ENCODE data around the gene HMGB2. TPM values are rescaled to one million over a fixed set of nuclear protein-coding genes. Genes with fewer than 3 reads are reported as not detected.

HMGB2 gene
- total RNA-seq, 1 donor from 2014 or later, result 40.9 TPM

DNA sequence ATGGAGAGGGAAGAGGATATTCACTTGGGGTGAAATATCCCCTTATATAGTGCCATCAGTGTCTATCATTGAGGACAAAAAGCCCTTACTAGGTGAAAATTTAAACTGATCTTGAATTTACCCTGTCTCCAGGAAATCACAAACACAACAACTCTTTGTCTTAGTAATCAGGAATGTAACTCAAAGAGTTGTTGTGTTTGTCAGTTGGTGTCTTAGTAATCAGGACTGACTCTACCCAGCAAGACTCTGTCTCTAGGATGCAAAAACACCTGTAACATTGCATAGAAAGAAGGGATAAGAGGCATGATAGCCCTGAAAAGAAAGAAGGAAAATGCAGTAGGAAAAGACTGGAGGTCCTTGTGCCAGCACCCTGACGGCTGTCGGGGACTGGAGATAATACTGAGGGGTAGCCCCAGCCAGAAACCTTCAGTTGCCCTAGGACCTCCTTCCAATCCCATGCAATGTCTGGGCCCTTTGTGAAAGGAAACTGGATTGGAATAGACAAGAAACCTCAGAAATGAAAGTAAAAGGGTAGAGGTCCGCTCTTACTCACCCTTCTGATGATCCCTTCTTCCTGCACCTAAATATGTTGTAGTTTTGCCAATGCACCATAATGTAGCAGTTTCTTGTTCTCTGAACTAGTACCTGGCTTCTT is 45.3 kb downstream of the HMGB2 start:
- Histone ChIP-seq H3K27me3 (ENCODE audit: low read depth) (no peaks in the 10 kb centered on the region), H3K27ac (no peak overlapping the region), H3K36me3 (no peaks in the 10 kb centered on the region), H3K4me1 (no peaks in the 10 kb centered on the region), H3K9me3 (peaks cover 26% of the 10 kb centered on the region), H3K4me3 (peak overlapping the region; percentile 33)
- intact Hi-C loops (cut with DNase I), result no loop called here
- TF ChIP-seq, protein P1, sequence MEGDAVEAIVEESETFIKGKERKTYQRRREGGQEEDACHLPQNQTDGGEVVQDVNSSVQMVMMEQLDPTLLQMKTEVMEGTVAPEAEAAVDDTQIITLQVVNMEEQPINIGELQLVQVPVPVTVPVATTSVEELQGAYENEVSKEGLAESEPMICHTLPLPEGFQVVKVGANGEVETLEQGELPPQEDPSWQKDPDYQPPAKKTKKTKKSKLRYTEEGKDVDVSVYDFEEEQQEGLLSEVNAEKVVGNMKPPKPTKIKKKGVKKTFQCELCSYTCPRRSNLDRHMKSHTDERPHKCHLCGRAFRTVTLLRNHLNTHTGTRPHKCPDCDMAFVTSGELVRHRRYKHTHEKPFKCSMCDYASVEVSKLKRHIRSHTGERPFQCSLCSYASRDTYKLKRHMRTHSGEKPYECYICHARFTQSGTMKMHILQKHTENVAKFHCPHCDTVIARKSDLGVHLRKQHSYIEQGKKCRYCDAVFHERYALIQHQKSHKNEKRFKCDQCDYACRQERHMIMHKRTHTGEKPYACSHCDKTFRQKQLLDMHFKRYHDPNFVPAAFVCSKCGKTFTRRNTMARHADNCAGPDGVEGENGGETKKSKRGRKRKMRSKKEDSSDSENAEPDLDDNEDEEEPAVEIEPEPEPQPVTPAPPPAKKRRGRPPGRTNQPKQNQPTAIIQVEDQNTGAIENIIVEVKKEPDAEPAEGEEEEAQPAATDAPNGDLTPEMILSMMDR (IDR thresholded peaks at IDR 0.05), result no peak
- ATAC-seq (no peak), DNase-seq (no peak)

DNA sequence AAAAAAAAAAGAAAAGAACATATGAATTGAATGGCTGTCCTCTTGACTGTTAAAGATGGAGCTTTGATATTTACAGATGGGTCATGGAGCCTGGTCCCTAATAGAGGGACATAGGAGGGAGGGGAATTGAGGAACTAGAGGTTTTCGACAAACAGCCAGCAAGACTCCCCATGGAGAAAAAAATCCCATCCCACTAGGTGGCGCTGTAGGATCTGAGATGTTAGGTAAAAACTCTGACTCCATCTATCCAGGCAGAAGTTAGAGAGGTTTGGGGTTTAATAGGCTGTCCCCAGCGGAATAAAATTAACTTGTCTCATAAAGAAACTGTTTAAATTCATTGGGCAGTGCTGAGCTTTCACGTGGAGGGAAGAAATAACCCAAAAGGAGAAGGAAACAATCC is 45.9 kb downstream of the HMGB2 start:
- no peaks in the 10 kb centered on the region for H3K4me1 ChIP-seq
- no peak overlapping the region for H3K4me3 ChIP-seq
- no peak for DNase-seq
- H3K27me3 ChIP-seq (ENCODE audit: low read depth), result no peaks in the 10 kb centered on the region
- TF ChIP-seq, protein P1 (IDR thresholded peaks at IDR 0.05), result peak; percentile 57
- peak; percentile 54 to 70 for ATAC-seq
- no peaks in the 10 kb centered on the region for H3K36me3 ChIP-seq
- H3K9me3 ChIP-seq, result peaks cover 31% of the 10 kb centered on the region
- no peak overlapping the region for H3K27ac ChIP-seq
- intact Hi-C loops (cut with DNase I), result no loop called here

DNA sequence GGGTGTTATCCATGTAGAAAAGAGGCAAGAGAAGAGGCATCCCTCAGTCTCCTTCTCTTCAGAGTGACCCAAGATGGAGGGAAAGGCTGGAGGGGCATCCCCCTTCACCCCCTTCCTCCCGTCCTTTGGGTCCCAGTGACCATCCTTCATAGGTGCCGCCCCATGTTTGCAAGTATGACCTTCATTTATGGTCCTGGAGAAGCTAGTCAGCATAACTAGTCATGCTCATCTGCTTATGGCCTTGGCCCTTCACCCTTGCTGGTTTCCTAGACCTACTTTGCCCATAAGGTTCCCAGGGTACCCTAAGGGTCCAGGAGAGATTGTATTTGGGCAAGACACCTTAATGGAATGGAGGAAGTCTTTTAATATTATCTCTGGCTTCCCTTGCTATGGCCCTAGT is 46.7 kb downstream of the HMGB2 start:
- Histone ChIP-seq H3K36me3 (no peaks in the 10 kb centered on the region), H3K4me3 (no peak overlapping the region), H3K27ac (no peak overlapping the region), H3K4me1 (no peaks in the 10 kb centered on the region), H3K27me3 (ENCODE audit: low read depth) (no peaks in the 10 kb centered on the region), H3K9me3 (peaks cover 32% of the 10 kb centered on the region)
- TF ChIP-seq, protein P1 (IDR thresholded peaks at IDR 0.05), result no peak
- ATAC-seq, result no peak
- intact Hi-C loops (cut with DNase I), result no loop called here
- no peak for DNase-seq

DNA sequence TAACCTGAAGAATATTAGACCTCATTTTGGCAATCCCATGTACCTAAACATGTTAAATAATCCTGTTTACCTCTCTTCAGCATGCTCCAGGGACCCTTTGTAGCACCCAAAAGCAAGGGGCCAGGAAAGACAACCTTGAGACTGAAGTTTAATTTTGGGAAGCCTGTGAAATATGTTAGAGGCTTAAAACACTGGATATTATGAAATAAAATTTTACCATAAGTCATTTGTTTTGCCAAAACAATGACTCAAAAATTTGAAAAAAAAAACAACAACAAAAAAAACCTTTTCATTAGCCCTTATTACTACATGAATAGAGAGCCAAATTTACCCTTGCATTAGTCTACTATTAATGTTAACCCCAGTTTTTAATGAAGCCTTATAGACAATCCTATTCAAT is 49.7 kb downstream of the HMGB2 start:
- Histone ChIP-seq H3K4me1 (no peaks in the 10 kb centered on the region), H3K27ac (no peak overlapping the region), H3K27me3 (ENCODE audit: low read depth) (no peaks in the 10 kb centered on the region), H3K9me3 (peaks cover 32% of the 10 kb centered on the region), H3K36me3 (no peaks in the 10 kb centered on the region), H3K4me3 (no peak overlapping the region)
- intact Hi-C loops (cut with DNase I), result no loop called here
- no peak for DNase-seq
- no peak for ATAC-seq
- TF ChIP-seq, protein P1 (IDR thresholded peaks at IDR 0.05), result no peak

DNA sequence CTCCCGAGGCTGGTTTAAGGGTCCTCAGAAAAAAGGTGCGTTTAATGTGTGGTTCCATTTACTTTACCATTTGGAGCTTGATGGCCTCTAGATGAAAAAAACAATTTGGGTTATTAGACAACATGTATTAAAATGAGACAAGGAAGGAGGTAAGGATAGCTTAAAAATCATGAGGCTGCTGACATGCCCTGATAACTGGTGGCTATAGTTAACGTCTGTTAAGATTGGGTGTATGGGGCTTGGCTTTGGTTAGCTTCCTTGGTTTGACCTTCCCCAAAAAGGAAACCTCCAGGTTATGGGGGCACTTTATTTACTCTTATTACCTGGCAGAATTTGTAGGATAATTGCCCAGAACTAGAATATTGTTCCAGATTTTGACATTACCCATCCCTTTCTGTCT is 51.5 kb downstream of the HMGB2 start:
- H3K27ac ChIP-seq, result no peak overlapping the region
- H3K4me1 ChIP-seq, result no peaks in the 10 kb centered on the region
- H3K9me3 ChIP-seq, result peaks cover 32% of the 10 kb centered on the region
- H3K36me3 ChIP-seq, result no peaks in the 10 kb centered on the region
- no peak overlapping the region for H3K4me3 ChIP-seq
- TF ChIP-seq, protein P1 (IDR thresholded peaks at IDR 0.05), result no peak
- H3K27me3 ChIP-seq (ENCODE audit: low read depth), result no peaks in the 10 kb centered on the region
- intact Hi-C loops (cut with DNase I), result no loop called here
- no peak for ATAC-seq
- DNase-seq, result no peak
